Activated gamma-delta T cell treated with anti-CD3 and anti-CD28 coated beads, Interleukin-2, amount 50 U/mL, for 16 hours (primary cell): ENCODE data around the gene KRTAP9-4.
"Not testable (repeated sequence)": the region's sequence is repeated elsewhere in the genome, so short reads cannot be mapped to it uniquely, and the experiment has no call there.

Source experiments
- DNase-seq: peaks from one replicate; pipeline ENCODE4 v3.0.0-alpha.2; 2020; ENCODE audit warnings: low read depth

Gene KRTAP9-4

DNA sequence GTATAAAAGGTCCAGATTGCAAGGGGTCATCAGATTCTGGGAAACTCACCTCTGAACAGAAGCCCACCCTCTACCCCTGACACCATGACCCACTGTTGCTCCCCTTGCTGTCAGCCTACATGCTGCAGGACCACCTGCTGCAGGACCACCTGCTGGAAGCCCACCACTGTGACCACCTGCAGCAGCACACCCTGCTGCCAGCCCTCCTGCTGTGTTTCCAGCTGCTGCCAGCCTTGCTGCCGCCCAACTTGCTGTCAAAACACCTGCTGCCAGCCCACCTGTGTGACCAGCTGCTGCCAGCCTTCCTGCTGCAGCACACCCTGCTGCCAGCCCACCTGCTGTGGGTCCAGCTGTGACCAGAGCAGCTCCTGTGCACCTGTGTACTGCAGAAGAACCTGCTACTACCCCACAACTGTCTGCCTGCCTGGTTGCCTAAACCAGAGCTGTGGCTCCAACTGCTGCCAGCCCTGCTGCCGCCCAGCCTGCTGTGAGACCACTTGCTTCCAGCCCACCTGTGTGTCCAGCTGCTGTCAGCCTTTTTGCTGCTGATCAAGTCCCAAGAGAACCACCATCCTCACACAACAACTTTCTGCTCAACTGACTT lies at the start of gene KRTAP9-4:
Gene KRTAP9-4 (plus strand): TSS at position 51 of the 604 bp plus-strand sequence. CDS start 34 bp downstream, at position 85.
- not testable (repeated sequence) for DNase-seq

GRCh38 chr17:41211845-41212466 lies 37.5 kb upstream of the KRTAP9-4 start:
- DNase-seq, result no peak

DNA sequence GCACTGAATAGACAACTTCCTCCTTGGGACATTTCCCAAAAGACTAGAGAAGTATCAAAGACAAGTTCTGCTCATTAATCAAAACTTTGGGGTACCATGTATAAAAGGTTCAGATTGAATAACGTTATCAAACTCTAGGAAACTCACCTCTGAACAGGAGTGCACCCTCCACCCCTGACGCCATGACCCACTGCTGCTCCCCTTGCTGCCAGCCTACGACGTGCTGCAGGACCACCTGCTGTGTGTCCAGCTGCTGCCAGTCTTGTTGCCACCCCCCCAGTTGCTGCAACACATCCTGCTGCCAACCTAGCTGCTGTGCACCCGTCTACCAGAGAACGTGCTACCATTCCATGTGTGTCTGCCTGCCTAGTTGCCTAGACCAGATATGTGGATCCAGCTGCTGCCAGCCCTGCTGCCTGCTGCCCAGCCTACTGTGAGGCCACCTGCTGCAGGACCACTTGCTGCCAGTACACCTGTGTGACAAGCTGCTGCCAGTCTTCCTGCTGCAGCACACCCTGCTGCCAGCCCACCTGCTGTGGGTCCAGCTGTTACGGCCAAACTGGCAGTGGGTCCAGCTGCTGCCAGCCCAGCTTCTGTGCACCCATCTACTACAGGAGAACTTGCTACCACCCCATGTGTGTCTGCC lies 36.8 kb upstream of the KRTAP9-4 start:
- DNase-seq, result no peak

DNA sequence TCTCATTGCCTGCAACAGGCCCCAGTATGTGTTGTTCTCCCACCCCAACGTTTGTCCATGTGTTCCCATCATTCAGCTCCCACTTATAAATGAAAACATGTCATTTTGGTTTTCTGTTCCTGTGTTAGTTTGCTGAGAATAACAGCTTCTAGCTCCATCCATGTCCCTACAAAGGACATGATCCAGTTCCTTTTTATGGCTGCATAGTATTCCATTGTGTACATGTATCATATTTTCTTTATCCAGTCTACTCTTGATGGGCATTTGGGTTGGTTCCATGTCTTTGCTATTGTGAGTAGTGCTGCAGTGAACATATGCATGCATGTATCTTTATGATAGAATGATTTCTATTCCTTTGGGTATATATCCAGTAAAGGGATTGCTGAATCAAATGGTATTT lies 33.8 kb upstream of the KRTAP9-4 start:
- DNase-seq, result no peak

GRCh38 chr17:41223821-41224220 lies 25.7 kb upstream of the KRTAP9-4 start:
- no peak for DNase-seq

DNA sequence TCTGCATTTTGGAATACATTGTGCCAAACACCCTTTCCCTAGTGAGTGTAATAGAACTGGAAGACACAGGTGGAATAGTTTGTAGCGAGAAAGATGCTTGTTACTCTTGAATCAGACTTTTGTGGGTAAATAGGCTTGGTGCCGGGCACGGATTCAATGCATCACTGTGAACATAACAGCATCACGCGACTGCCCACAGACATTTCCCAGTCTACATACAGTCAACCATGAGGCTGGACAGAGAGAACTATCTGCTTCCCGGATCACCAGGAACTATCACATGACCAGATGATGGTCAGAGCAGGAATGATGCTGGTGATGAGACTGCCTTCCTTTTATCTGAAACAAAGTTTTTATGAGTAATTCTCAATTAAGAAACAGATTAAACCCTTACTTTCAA lies 23.4 kb upstream of the KRTAP9-4 start:
- no peak for DNase-seq

DNA sequence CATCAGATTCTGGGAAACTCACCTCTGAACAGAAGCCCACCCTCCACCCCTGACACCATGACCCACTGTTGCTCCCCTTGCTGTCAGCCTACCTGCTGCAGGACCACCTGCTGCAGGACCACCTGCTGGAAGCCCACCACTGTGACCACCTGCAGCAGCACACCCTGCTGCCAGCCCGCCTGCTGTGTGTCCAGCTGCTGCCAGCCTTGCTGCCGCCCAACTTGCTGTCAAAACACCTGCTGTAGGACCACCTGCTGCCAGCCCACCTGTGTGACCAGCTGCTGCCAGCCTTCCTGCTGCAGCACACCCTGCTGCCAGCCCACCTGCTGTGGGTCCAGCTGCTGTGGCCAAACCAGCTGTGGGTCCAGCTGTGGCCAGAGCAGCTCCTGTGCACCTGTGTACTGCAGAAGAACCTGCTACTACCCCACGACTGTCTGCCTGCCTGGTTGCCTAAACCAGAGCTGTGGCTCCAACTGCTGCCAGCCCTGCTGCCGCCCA lies 22.8 kb upstream of the KRTAP9-4 start, which contains the start of gene KRTAP9-2:
Gene KRTAP9-2 (plus strand): TSS at position 51 of the 498 bp plus-strand sequence. CDS start 7 bp downstream, at position 58.
- not testable (repeated sequence) for DNase-seq

DNA sequence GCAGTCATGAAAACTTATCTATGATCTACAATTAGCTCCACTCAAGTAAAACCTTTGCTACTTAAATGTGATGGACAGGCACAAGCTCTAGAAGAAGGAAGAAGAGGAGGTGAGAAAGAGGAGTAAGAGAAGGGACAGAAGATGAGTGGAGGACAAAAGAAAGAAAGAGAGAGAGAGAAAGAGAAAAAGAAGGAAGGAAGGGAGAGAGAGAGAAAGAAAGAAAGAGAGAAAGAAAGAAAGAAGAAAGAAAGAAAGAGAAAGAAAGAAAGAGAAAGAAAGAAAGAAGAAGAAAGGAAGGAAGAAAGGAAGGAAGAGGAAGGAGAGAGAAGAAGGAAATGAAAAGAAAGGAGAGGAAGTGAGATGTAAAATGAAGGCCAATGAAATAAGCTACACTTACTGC lies 19.4 kb upstream of the KRTAP9-4 start:
- no peak for DNase-seq

DNA sequence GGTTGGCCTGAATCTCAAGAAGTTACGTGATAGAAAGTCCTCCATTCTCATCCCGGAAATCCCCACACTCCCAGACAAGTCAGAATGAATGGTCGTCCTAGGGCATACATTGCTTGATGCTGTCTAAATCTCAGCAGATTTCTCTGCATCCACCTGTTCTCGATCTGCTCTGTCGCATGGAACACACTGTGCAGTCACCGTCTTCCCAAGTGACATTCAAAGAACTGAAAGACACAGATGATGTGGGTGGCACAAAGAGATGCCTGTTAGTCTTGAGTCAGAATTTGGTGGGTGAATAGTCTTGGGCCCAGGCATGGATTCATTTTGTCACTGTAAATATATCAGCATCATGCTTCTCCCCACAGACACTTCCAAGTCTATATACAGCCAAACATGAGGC lies 17.8 kb upstream of the KRTAP9-4 start:
- DNase-seq, result no peak

GRCh38 chr17:41232399-41233105 lies 16.9 kb upstream of the KRTAP9-4 start, which contains the start of gene KRTAP9-3:
TSS of gene KRTAP9-3 (plus strand) at chr17:41232449. CDS start at chr17:41232502, 53 bp downstream.
- DNase-seq, result not testable (repeated sequence)

- DNase-seq, result not testable (repeated sequence)
Observed at GRCh38 chr17:41237116-41237515, 12.4 kb upstream of the KRTAP9-4 start.

DNA sequence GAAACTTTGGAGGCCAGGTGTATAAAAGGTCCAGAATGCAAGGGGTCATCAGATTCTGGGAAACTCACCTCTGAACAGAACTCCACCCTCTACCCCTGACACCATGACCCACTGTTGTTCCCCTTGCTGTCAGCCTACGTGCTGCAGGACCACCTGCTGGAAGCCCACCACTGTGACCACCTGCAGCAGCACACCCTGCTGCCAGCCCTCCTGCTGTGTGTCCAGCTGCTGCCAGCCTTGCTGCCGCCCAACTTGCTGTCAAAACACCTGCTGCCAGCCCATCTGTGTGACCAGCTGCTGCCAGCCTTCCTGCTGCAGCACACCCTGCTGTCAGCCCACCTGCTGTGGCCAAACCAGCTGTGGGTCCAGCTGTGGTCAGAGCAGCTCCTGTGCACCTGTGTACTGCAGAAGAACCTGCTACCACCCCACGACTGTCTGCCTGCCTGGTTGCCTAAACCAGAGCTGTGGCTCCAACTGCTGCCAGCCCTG lies 11.5 kb upstream of the KRTAP9-4 start, which contains the start of gene KRTAP9-8:
Gene KRTAP9-8 (plus strand): TSS at position 51 of the 489 bp plus-strand sequence. CDS start 53 bp downstream, at position 104.
- not testable (repeated sequence) for DNase-seq

DNA sequence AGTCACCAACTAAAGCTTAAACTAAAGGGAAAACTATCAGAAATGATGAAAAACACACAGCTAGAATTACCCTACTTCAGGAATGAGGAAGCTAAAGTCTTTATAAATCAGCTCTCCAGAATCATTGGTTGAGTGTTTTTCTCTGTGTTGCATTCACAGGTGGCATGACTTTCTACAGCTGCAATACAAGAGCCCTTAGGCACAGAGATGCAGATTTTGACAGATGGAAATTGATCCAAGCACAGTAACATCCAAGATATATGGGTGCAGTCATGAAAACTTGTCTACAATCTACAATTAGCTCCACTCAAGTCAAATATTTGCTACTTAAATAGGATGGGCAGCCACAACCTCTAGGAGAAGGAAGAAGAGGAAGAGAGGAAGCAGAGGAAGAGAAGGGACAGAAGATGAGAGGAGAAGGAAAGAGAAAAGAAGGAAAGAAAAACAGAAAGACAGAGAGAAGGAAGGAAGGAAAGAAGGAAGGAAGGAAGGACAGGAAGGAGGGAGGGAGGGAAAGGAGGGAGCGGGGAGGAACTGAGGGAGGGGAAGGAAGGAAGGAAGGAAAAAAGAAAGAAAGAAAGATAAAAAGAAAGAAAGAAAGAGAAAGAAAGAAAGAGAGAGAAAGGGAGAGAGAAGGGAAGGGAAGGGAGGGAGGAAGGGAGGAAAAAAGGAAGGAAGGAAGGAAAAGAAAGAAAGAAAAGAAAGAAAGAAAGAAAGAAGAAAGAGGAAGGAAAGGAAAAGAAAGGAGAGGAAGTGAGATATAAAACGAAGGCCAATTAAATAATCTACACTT lies 2.3 kb upstream of the KRTAP9-4 start:
- DNase-seq, result not testable (repeated sequence)

DNA sequence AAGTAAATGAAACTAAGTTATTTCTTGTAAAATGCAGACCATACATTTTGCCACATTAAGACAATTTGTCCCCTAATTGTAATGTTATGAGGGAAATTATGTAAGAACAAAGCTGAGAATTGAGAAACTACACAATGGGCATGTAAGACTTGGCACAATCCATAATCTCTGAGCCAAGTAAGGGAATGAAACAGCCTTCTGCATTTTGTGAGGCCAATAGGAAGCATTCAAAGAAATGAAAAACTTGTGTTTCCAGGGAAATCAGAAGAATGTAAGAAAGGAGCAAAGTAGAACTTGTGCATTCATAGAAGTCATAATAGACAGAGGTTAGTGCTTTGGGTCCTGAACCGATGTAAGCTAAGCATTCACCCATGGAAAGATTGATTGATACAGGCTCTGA lies 1.8 kb downstream of the KRTAP9-4 start:
- no peak for DNase-seq

GRCh38 chr17:41254861-41255260 lies 5.4 kb downstream of the KRTAP9-4 start:
- DNase-seq, result no peak

- not testable (repeated sequence) for DNase-seq
Observed at GRCh38 chr17:41255381-41256290, 6.1 kb downstream of the KRTAP9-4 start, which contains the start of gene KRTAP9-9. TSS of gene KRTAP9-9 (plus strand) at chr17:41255384.

- DNase-seq, result no peak
Observed at GRCh38 chr17:41256291-41256685, 6.8 kb downstream of the KRTAP9-4 start.

DNA sequence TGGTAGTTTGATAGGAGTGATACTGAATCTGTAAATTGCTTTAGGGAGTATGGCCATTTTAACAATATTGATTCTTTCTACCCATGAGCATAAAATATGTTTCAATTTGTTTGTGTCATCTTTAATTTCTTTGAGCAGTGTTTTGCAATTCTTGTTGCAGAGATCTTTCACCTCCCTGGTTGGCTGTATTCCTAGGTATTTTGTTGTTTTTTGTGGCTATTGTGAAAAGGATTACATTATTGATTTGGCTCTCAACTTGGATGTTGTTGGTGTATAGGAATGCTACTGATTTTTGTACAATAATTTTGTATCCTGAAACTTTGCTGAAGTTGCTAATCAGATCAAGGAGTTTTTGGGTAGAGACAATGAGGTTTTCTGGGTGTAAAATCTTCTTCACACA lies 8.9 kb downstream of the KRTAP9-4 start:
- DNase-seq, result no peak

- DNase-seq, result no peak
Observed at GRCh38 chr17:41263212-41263611, 13.7 kb downstream of the KRTAP9-4 start.

- DNase-seq, result no peak
Observed at GRCh38 chr17:41264599-41264998, 15.1 kb downstream of the KRTAP9-4 start.
